Eye (tissue), 1 donor: Measurements from ENCODE around the gene MAN1A1.

ENCODE experiments used
- DNase-seq: peaks from one replicate; pipeline ENCODE4 v3.0.0-alpha.2; 2015

The MAN1A1 gene

DNA sequence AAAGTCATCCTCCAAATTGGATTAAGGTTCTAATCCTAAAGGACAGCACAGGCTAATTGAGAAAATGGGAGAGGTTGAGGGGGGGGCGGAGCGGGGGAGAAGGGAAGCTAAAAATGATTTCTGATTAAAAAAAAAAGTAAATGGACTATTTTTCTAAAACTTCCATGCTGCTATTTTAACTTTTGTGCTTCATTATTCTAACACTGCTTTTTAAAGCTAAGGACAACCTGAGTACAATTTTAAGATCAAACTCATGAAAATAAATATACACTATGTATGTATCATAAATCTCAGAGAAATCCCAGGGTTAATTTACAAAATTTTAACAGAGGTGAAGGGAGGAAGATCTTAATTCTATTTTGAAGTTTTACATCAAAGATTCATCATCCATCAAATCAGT, 4.4 kb downstream of the MAN1A1 start:
- no peak for DNase-seq

GRCh38 chr6:119344306-119344705, 5.3 kb downstream of the MAN1A1 start:
- DNase-seq, result no peak

DNA sequence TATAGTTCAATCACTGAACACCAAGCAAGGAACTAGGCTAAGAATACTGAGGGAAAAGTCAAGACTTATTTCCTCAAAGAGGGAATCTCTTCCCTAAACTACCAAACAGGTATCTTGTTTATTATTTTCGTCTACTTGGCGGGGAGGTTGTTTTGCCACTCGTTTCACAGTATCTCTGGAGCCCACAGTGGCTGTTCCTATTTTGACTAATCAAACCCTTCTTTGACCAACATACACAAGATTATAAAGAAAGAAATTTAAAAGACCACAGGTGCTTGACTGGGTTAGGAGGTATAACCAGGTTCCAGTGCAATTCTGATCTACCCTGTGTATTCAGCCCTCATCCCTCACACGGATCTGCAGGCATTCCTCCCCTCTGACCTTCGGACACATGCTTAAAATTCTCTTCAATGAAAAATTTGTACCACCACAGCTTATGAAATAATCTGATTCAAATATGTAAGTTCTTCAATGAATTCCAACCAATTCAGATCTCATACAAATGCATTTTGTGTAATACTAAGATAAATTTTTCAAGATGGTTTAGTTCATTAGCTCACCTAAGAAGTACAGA, 5.9 kb downstream of the MAN1A1 start:
- no peak for DNase-seq

DNA sequence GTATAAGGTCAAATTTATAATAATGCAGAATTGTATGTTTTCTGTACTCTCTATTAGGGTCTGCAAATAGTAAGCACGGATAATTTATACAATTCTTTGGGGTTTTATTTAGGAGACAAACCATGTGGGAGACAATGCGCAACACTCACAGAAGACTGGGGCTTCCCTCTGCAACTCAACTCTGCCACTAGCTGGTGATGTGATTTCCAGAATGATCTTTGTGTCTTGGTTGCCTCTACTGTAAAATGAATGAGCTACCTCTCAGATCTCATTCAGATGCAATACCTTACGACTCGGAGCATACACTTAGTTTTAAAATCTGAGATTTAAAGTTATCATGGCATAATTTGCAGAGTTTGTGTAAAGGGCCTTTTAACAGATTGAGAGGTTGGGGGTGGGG, 6.4 kb downstream of the MAN1A1 start:
- DNase-seq, result no peak

DNA sequence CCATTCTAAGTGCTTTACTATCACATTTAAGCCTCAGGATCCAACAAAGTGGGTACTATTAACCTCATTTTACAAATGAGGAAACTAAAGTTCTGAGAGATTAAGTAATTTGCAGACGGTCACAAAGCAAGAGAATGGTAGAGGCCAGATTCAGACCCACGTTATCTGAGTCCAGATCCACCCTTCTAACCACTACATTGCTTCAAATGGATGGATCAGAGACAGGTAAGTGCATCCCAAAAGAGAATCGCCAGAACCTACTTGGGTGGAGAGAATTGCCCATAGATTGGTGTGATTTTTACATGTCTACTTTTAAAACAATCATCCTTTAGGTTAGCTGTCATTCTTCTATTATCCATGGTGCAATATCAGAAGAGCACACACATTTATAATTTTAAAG, 7.1 kb downstream of the MAN1A1 start:
- DNase-seq, result no peak

- DNase-seq, result no peak
These were observed 8.6 kb downstream of the MAN1A1 start for GRCh38 chr6:119340796-119341487.

DNA sequence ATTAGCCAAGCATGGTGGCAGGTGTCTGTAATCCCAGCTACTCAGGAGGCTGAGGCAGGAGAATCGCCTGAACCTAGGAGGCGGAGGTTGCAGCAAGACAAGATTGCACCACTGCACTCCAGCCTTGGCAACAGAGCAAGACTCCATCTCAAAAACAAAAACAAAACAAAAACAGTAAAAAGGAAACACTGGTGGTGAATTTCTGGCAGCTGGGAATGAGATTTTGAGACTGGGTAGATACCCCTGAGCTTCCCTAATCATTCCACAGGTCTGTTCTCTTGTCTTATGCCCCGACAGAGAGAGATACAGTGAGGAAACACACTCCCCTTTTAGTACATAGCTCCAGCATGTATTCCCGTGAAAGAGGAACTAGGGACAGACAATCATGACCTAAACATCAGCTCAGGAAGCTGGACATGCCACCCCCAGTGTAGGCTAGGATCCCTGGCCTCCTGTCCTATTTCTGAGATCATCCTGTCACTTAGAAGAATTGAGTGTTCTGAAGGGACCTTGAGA, 9.6 kb downstream of the MAN1A1 start:
- DNase-seq, result no peak

GRCh38 chr6:119337762-119338161, 11.8 kb downstream of the MAN1A1 start:
- DNase-seq, result no peak

- DNase-seq, result no peak
These were observed 12.3 kb downstream of the MAN1A1 start for GRCh38 chr6:119337252-119337651.

GRCh38 chr6:119334535-119335264, 14.9 kb downstream of the MAN1A1 start:
- peak; percentile 14 for DNase-seq

DNA sequence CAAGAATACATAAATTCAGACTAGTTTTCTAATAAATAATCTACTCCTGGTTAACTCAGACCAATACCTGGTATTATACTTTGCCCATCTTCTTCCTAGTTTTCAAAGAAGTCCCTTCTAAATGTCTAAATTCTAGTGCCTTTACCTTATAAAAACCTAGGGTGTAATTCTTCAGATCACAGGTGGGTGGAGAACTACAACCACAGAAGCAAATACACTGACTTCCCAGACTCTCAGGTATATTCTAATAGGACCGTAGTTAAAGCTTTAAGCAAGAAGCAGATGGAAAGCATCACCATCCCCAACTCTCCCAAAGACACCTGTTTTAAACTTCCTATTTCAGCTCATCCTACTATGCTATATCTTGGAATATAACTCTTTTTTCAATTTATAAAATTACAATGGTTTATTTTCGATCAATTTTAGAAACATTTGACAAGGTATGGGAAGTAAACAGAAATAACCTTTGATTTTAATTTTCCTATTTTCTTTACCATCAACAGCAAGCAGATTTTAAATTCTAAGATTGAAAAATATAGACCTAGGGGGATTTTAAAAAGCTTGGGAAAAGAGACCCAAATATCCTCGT, 15.8 kb downstream of the MAN1A1 start:
- peak; percentile 18 for DNase-seq

GRCh38 chr6:119333063-119333609, 16.4 kb downstream of the MAN1A1 start:
- no peak for DNase-seq

- no peak for DNase-seq
These were observed 17.8 kb downstream of the MAN1A1 start for GRCh38 chr6:119331663-119332286.

- no peak for DNase-seq
These were observed 18.9 kb downstream of the MAN1A1 start for GRCh38 chr6:119330520-119331113.

DNA sequence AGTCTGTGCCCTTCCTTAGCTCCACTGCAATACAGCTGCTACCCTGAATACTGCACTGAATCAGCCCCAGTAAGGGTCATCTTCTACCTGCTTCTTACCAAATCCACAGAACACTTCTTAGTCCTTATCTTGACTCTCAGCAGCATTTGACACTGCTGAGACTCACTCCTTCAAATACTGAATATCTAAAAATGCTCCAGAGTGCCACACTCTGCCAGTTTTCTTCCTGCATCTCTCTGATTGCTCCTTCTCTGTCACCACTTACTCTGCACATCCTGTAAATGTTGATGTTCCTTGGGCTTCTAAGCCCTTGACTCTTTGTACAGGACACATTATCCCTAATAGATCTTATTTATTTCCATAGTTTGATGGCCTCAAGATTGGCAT, 19.8 kb downstream of the MAN1A1 start:
- no peak for DNase-seq

DNA sequence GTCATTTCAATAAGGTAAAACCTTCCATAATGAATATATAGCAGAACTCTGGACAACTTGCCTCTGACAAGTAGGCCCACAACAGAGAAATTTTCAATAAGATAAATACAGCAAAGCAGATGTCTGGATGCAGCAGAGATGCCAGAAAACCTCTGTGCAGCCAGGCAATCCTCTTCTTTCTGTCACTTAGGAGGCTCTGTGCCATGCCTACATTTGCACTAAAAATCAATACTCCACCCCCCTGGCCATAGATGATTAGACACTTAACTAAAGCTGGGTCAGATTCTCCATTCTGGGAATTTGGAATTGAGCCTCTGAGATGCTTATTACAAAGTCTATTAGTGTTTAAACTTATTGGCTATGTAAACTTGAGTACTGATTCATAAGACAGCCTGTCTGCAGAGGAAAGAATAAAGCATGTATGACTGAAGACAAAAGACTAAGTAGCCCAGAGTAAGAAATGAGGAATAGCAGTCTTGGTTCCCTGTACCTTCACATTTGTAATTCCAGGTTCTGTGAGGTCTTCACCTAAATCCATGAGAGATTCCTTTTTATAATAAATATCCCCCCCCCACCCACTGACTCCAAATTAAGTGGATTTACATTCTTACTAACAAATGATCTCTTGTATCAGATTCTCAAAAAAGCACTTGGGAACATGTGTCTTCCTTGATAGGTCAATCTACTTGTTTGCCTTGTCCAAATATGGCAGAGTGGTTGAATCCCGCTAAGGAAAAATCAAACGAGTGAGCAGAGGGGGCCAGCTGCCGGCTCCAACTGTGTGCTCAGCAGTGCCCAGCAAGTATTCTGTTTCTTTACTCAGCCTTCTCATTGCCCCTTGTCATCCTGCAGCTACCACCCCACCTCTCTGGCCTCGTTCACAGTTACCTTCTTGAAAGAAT, 20.4 kb downstream of the MAN1A1 start:
- DNase-seq, result no peak

GRCh38 chr6:119328254-119328653, 21.3 kb downstream of the MAN1A1 start:
- no peak for DNase-seq

- DNase-seq, result no peak
These were observed 21.8 kb downstream of the MAN1A1 start for GRCh38 chr6:119327810-119328209.

- DNase-seq, result no peak
These were observed 23.1 kb downstream of the MAN1A1 start for GRCh38 chr6:119326291-119327005.

DNA sequence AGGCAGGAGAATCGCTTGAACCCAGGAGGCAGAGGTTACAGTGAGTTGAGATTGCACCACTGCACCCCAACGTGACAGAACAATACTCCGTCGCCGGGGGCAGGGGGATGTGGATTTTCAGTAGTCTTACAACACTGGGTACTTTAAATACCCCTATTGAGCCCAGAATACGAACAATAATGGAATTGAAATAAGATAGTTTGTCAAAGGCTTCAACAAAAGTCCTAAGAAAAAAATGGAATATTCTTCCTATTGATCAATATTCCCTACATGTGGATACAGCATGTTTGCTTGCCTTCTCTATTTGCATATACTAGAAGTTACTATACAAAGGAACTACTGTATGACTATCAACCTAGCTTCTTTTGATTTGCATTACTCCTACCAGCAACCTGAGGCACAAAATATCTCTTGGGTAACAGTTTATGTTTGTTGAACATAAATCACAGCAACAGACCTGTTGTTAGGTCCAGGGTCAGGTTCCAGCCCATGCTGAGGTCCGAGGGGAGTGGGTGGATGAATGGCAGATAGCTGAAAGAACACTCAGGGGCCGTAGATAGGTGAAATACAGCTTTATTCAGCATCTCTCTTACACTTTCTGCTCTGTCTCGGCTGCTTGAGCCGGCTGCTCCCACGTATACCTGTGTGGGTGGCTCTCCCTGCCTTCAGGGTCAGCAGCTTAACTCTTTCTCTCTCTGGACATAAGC, 23.8 kb downstream of the MAN1A1 start:
- no peak for DNase-seq
